Measurements from ENCODE around the gene ST6GALNAC2.
"Not testable (repeated sequence)": the region's sequence is repeated elsewhere in the genome, so short reads cannot be mapped to it uniquely, and the experiment has no call there.

ST6GALNAC2 gene

GRCh38 chr17:76540381-76541300 is 45.0 kb downstream of the ST6GALNAC2 start:
- peak; percentile 98 for DNase-seq (ENCODE audit: low spot score)

GRCh38 chr17:76539631-76540271 is 45.9 kb downstream of the ST6GALNAC2 start, which contains the start of gene PRCD:
TSS of gene PRCD (plus strand) at chr17:76540044. CDS start at chr17:76540142, 98 bp downstream.
- DNase-seq (ENCODE audit: low spot score), result no peak

GRCh38 chr17:76538941-76539570 is 46.6 kb downstream of the ST6GALNAC2 start:
- DNase-seq (ENCODE audit: low spot score), result no peak

GRCh38 chr17:76538281-76538931 is 47.3 kb downstream of the ST6GALNAC2 start:
- DNase-seq (ENCODE audit: low spot score), result no peak

- peak; percentile 44 for DNase-seq (ENCODE audit: low spot score)
These were observed 47.9 kb downstream of the ST6GALNAC2 start, which contains the start of gene CYGB for GRCh38 chr17:76537578-76538280. TSS of gene CYGB (minus strand) at chr17:76537709. CDS start at chr17:76537542, 167 bp downstream.

- DNase-seq (ENCODE audit: low spot score), result peak; percentile 70
These were observed 48.4 kb downstream of the ST6GALNAC2 start for GRCh38 chr17:76537288-76537577.

- DNase-seq (ENCODE audit: low spot score), result no peak
These were observed 49.0 kb downstream of the ST6GALNAC2 start for GRCh38 chr17:76536511-76537287.

GRCh38 chr17:76535788-76536510 is 49.7 kb downstream of the ST6GALNAC2 start:
- no peak for DNase-seq (ENCODE audit: low spot score)

GRCh38 chr17:76534831-76535732 is 50.6 kb downstream of the ST6GALNAC2 start:
- no peak for DNase-seq (ENCODE audit: low spot score)

- not testable (repeated sequence) for DNase-seq (ENCODE audit: low spot score)
These were observed 51.9 kb downstream of the ST6GALNAC2 start for GRCh38 chr17:76533640-76534359.

- DNase-seq (ENCODE audit: low spot score), result no peak
These were observed 53.5 kb downstream of the ST6GALNAC2 start for GRCh38 chr17:76532072-76532651.

- DNase-seq (ENCODE audit: low spot score), result no peak
These were observed 54.1 kb downstream of the ST6GALNAC2 start for GRCh38 chr17:76531486-76532038.

- DNase-seq (ENCODE audit: low spot score), result no peak
These were observed 54.7 kb downstream of the ST6GALNAC2 start for GRCh38 chr17:76530811-76531485.

- peak; percentile 63 for DNase-seq (ENCODE audit: low spot score)
These were observed 55.5 kb downstream of the ST6GALNAC2 start for GRCh38 chr17:76530095-76530723.

- peak; percentile 92 for DNase-seq (ENCODE audit: low spot score)
These were observed 56.2 kb downstream of the ST6GALNAC2 start for GRCh38 chr17:76529224-76530094.

All from GM03348 (cell line).